ENCODE measurements around the gene ETV6. TPM values are rescaled to one million over a fixed set of nuclear protein-coding genes. Genes with fewer than 3 reads are reported as not detected.

The ETV6 gene
- total RNA-seq, 6 donors from 2014 or later, result 22.2 to 93.2 (median 37.5) TPM

DNA sequence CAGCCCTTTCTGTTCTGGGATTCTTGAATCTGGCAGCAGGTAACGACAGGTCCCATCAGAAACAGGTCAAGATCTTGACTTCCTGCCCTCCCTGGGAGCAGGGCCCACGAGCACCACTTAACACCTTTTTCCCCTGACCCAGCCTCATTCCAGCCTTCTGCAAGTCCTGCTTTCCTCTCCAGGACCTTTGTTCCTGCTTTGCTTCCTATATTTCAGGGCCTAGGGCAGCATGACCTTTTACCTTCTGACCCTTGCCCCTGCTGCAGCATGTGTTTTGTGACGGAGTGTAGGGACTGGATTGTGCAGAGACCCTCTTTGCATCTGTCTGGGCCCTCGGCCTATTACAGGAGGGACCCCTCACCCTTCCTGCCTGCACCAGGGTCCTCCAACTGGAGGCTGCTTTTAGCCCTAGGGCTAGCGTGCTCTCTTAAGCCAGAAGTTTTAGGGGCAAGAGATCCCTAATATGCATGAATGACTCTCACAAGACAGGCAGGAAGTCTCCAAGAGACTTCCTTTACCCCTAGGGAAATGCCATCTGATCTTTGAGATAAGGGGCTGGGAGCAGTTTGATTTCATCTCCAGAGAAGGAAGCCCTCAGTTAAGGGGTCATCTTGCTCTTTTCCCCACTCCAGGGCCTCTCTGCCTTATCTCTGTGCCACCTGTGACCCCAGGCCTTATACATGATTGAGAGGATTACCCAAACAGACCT lies 211.8 kb downstream of the ETV6 start:
- TF ChIP-seq EP300 (IDR thresholded peaks at IDR 0.05) (no peak), POLR2A (IDR thresholded peaks at IDR 0.05) (no peak), POLR2AphosphoS5 (IDR thresholded peaks at IDR 0.05) (no peak)
- TF ChIP-seq, protein P1, sequence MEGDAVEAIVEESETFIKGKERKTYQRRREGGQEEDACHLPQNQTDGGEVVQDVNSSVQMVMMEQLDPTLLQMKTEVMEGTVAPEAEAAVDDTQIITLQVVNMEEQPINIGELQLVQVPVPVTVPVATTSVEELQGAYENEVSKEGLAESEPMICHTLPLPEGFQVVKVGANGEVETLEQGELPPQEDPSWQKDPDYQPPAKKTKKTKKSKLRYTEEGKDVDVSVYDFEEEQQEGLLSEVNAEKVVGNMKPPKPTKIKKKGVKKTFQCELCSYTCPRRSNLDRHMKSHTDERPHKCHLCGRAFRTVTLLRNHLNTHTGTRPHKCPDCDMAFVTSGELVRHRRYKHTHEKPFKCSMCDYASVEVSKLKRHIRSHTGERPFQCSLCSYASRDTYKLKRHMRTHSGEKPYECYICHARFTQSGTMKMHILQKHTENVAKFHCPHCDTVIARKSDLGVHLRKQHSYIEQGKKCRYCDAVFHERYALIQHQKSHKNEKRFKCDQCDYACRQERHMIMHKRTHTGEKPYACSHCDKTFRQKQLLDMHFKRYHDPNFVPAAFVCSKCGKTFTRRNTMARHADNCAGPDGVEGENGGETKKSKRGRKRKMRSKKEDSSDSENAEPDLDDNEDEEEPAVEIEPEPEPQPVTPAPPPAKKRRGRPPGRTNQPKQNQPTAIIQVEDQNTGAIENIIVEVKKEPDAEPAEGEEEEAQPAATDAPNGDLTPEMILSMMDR (IDR thresholded peaks at IDR 0.05), result no peak
- peaks cover 28 to 48% (median 38%) of the 10 kb centered on the region in 4 donors for H3K4me1 ChIP-seq
- H3K27me3 ChIP-seq, result no peaks in the 10 kb centered on the region
- H3K9me3 ChIP-seq, result peaks cover 0 to 7% (median 5%) of the 10 kb centered on the region in 4 donors
- 41 to 58% methylated on average over 5 of the region's 5 CpGs for WGBS, 2 donors
- ATAC-seq (ENCODE audit: low FRiP score in 2 of 2), result no peak
- no peak for DNase-seq
- peaks cover 0 to 10% (median 0%) of the 10 kb centered on the region in 4 donors for H3K36me3 ChIP-seq
- peak overlapping the region; percentile 76 to 90 (median 80) for H3K27ac ChIP-seq
- H3K4me3 ChIP-seq, result no peak overlapping the region

GRCh38 chr12:11861864-11862600 lies 212.6 kb downstream of the ETV6 start:
- Histone ChIP-seq H3K27ac (peak overlapping the region; percentile 76 to 90 (median 80)), H3K4me3 (no peak overlapping the region), H3K9me3 (peaks cover 0 to 10% (median 7%) of the 10 kb centered on the region in 4 donors), H3K27me3 (no peaks in the 10 kb centered on the region), H3K36me3 (peaks cover 0 to 6% (median 0%) of the 10 kb centered on the region in 4 donors), H3K4me1 (peaks cover 28 to 41% (median 38%) of the 10 kb centered on the region in 4 donors)
- WGBS, 2 donors, result 90% methylated on average over 7 of the region's 7 CpGs
- TF ChIP-seq POLR2A (IDR thresholded peaks at IDR 0.05) (no peak), EP300 (IDR thresholded peaks at IDR 0.05) (no peak), POLR2AphosphoS5 (IDR thresholded peaks at IDR 0.05) (no peak)
- TF ChIP-seq, protein P1 (IDR thresholded peaks at IDR 0.05), result no peak
- ATAC-seq (ENCODE audit: low FRiP score in 2 of 2) (no peak), DNase-seq (no peak)

DNA sequence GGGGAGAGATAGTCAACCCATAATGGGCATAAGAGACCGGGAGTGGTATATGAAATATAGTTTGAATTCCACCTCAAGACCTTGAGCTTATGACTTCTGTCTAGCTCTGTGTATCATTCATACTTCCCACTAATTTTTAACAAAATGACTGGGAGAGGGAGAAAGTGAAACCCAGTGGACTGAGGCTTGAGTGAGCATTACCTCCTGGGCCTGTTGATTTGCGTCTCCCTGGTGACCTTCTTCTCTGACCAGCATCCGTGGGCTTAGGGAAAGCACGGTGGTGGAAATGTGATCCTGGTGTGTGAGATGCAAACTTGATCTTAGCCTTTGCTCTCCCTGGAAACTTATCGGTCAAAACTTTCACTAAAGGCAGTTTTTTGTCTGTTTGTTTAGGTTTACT lies 213.3 kb downstream of the ETV6 start:
- H3K9me3 ChIP-seq, result peaks cover 0 to 10% (median 7%) of the 10 kb centered on the region in 4 donors
- ATAC-seq (ENCODE audit: low FRiP score in 2 of 2), result peak in 1 of 2 donors; percentile 69
- 43 to 58% methylated on average over 5 of the region's 5 CpGs for WGBS, 2 donors
- DNase-seq, result no peak
- TF ChIP-seq, protein P1 (IDR thresholded peaks at IDR 0.05), result no peak
- TF ChIP-seq POLR2A (IDR thresholded peaks at IDR 0.05), result no peak
- TF ChIP-seq EP300 (IDR thresholded peaks at IDR 0.05), result no peak
- TF ChIP-seq POLR2AphosphoS5 (IDR thresholded peaks at IDR 0.05), result no peak
- H3K27me3 ChIP-seq, result no peaks in the 10 kb centered on the region
- peak overlapping the region; percentile 76 to 90 (median 80) for H3K27ac ChIP-seq
- peaks cover 0 to 1% (median 0%) of the 10 kb centered on the region in 4 donors for H3K36me3 ChIP-seq
- H3K4me1 ChIP-seq, result peaks cover 28 to 41% (median 38%) of the 10 kb centered on the region in 4 donors
- H3K4me3 ChIP-seq, result no peak overlapping the region

- DNase-seq, result no peak
- TF ChIP-seq POLR2A (IDR thresholded peaks at IDR 0.05), result no peak
- no peak for TF ChIP-seq POLR2AphosphoS5 (IDR thresholded peaks at IDR 0.05)
- TF ChIP-seq EP300 (IDR thresholded peaks at IDR 0.05), result no peak
- TF ChIP-seq, protein P1 (IDR thresholded peaks at IDR 0.05), result no peak
- peak overlapping the region; percentile 76 to 90 (median 80) for H3K27ac ChIP-seq
- peaks cover 28 to 41% (median 38%) of the 10 kb centered on the region in 4 donors for H3K4me1 ChIP-seq
- peak; percentile 64 to 71 for ATAC-seq (ENCODE audit: low FRiP score in 2 of 2)
- H3K4me3 ChIP-seq, result no peak overlapping the region
- 12 to 36% methylated on average over 4 to 5 of the region's 5 CpGs for WGBS, 2 donors
- H3K36me3 ChIP-seq, result no peaks in the 10 kb centered on the region
- no peaks in the 10 kb centered on the region for H3K27me3 ChIP-seq
- H3K9me3 ChIP-seq, result peaks cover 0 to 10% (median 7%) of the 10 kb centered on the region in 4 donors
Observed at GRCh38 chr12:11863478-11863906, 214.0 kb downstream of the ETV6 start.

Measured in upper lobe of left lung (tissue), 6 donors.